ENCODE measurements around the gene GDPD3. TPM values are rescaled to one million over a fixed set of nuclear protein-coding genes. Genes with fewer than 3 reads are reported as not detected.

The GDPD3 gene
- total and polyA plus RNA-seq, 2 experiments from 2014 or later: 0.72 to 2.0 TPM

DNA sequence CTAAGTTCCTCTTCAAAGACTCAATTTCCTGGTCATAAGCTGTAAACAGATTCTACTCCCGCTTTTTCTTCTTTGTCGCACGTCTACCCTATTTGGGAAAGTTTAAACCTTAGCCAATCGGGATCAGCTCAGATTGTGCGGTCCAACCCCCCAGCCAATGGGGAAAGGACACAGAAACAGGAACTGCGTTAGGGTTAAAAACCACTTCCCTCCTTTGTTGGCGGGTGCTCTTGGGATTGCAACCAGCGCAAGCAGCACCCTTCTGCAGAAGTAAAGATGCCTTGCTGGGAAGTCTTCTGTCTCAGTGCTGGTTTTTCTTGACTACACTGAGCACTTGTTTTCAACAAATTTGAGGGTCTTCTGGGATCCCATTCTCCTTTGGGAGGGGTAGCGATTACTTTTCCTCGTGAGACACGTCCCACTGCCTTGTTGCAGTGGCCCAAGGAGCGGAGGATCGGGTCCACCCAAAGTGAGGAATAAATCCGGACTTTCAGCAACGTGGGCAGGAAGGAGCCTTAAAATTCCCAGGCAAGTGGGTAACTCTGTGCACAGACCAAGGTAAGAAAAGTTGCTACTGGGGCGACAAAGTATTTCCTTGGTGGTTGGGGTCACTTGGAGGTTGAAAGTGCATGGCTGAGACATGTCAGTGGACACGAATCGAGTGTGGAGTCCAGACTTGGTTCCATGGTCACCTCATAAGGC, 16.3 kb downstream of the GDPD3 start:
- Histone ChIP-seq H3K9me3 (ENCODE audit: low read depth) (no peaks in the 10 kb centered on the region), H3K27ac (peak overlapping the region; percentile 61), H3K4me3 (no peak overlapping the region), H3K36me3 (no peaks in the 10 kb centered on the region), H3K27me3 (no peaks in the 10 kb centered on the region), H3K4me1 (ENCODE audit: low read depth) (peaks cover 5% of the 10 kb centered on the region)
- TF ChIP-seq CTCF (IDR thresholded peaks at IDR 0.05; ENCODE audit: low read depth, low read length): no peak
- no peak for DNase-seq (ENCODE audit: low read depth in 1 of 2, low spot score in 1 of 2)

GRCh38 chr16:30096105-30096861, 17.1 kb downstream of the GDPD3 start, which contains the start of gene YPEL3:
TSS of gene YPEL3 (minus strand) at chr16:30096213. CDS start at chr16:30095482, 731 bp downstream.
- no peaks in the 10 kb centered on the region for H3K9me3 ChIP-seq (ENCODE audit: low read depth)
- peak within 1 kb of the TSS; percentile 81 for H3K27ac ChIP-seq
- no peak for TF ChIP-seq CTCF (IDR thresholded peaks at IDR 0.05; ENCODE audit: low read depth, low read length)
- H3K4me1 ChIP-seq (ENCODE audit: low read depth): peaks cover 5% of the 10 kb centered on the region
- H3K27me3 ChIP-seq: no peaks in the 10 kb centered on the region
- no peaks in the 10 kb centered on the region for H3K36me3 ChIP-seq
- H3K4me3 ChIP-seq: peak within 1 kb of the TSS; percentile 37
- DNase-seq (ENCODE audit: low read depth in 1 of 2, low spot score in 1 of 2): peak; percentile 91 to 95

- no peak for TF ChIP-seq CTCF (IDR thresholded peaks at IDR 0.05; ENCODE audit: low read depth, low read length)
- peaks cover 5% of the 10 kb centered on the region for H3K4me1 ChIP-seq (ENCODE audit: low read depth)
- no peaks in the 10 kb centered on the region for H3K9me3 ChIP-seq (ENCODE audit: low read depth)
- no peak for DNase-seq (ENCODE audit: low read depth in 1 of 2, low spot score in 1 of 2)
- no peaks in the 10 kb centered on the region for H3K27me3 ChIP-seq
- peak overlapping the region; percentile 37 for H3K4me3 ChIP-seq
- no peaks in the 10 kb centered on the region for H3K36me3 ChIP-seq
- peak overlapping the region; percentile 81 for H3K27ac ChIP-seq
These were observed 17.9 kb downstream of the GDPD3 start for GRCh38 chr16:30095166-30096078.

GRCh38 chr16:30094541-30095165, 18.7 kb downstream of the GDPD3 start:
- Histone ChIP-seq H3K27me3 (no peaks in the 10 kb centered on the region), H3K4me1 (ENCODE audit: low read depth) (peaks cover 5% of the 10 kb centered on the region), H3K4me3 (no peak overlapping the region), H3K27ac (no peak overlapping the region), H3K36me3 (no peaks in the 10 kb centered on the region), H3K9me3 (ENCODE audit: low read depth) (no peaks in the 10 kb centered on the region)
- TF ChIP-seq CTCF (IDR thresholded peaks at IDR 0.05; ENCODE audit: low read depth, low read length): no peak
- DNase-seq (ENCODE audit: low read depth in 1 of 2, low spot score in 1 of 2): no peak

All from cardiac muscle cell (in vitro differentiated cells and primary cell).